SIG-M5 treated with dmso at 0.1 percent for 504 hours (cell line): ENCODE results near the gene MOSMO.
"Not testable (repeated sequence)": the region's sequence is repeated elsewhere in the genome, so short reads cannot be mapped to it uniquely, and the experiment has no call there.

ENCODE experiments used
- DNase-seq: peaks from one replicate; lab custom pipeline; 2025; ENCODE audit not compliant: unreplicated experiment; lab: John Stamatoyannopoulos, UW

MOSMO gene

GRCh38 chr16:22043882-22044281 is 36.0 kb downstream of the MOSMO start:
- not testable (repeated sequence) for DNase-seq

DNA sequence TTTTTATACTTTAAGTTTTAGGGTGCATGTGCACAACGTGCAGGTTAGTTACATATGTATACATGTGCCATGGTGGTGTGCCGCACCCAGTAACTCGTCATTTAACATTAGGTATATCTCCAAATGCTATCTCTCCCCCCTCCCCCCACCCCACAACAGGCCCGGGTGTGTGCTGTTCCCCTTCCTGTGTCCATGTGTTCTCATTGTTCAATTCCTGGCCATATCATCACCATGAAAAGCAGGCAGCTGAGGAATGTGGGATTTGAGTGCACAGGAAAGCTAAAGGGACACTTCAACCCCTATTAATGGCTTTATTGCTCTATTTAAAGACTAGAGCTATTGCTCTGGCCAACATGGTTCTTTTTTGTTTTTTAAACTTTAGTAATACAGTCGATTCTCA is 38.0 kb downstream of the MOSMO start:
- not testable (repeated sequence) for DNase-seq

- no peak for DNase-seq
These were observed 43.1 kb downstream of the MOSMO start for GRCh38 chr16:22050963-22051362.

DNA sequence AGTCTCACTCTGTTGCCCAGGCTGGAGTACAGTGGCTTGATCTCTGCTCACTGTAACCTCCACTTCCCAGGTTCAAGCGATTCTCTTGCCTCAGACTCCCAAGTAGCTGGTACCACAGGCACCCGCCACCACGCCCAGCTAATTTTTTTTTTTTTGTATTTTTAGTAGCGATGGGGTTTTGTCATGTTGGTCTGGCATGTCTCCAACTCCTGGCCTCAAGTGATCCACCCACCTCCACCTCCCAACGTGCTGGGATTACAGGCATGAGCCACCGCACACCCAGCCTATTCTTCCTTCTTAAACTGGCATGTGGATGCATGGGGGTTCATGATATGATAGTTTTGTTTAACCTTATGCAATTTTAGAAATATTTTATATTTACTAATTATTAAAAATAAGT is 45.1 kb downstream of the MOSMO start:
- no peak for DNase-seq

- no peak for DNase-seq
These were observed 46.0 kb downstream of the MOSMO start for GRCh38 chr16:22053921-22054341.

- no peak for DNase-seq
These were observed 47.1 kb downstream of the MOSMO start for GRCh38 chr16:22054847-22055590.

- DNase-seq: no peak
These were observed 48.0 kb downstream of the MOSMO start for GRCh38 chr16:22055881-22056280.

GRCh38 chr16:22063888-22064467 is 56.1 kb downstream of the MOSMO start:
- DNase-seq: no peak

DNA sequence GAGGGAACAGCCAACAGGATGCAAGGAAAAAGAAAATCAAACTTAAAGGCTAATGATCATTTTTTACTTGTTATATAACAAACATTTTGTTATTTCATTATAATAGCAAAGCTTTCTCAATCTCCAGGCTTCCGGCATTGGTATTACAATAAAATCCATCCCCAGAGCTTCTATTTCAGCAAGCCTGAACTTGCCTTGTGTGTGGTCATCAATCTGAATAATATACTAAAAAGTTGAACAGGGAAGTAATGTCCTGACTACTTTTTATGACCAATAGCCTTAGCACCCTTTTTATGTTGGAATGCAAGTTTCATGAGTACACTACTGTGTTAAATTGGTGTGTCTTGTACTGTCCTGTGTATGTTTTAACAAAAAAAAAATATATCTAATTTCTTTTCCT is 57.3 kb downstream of the MOSMO start:
- no peak for DNase-seq

- DNase-seq: no peak
These were observed 62.7 kb downstream of the MOSMO start for GRCh38 chr16:22070361-22071330.

DNA sequence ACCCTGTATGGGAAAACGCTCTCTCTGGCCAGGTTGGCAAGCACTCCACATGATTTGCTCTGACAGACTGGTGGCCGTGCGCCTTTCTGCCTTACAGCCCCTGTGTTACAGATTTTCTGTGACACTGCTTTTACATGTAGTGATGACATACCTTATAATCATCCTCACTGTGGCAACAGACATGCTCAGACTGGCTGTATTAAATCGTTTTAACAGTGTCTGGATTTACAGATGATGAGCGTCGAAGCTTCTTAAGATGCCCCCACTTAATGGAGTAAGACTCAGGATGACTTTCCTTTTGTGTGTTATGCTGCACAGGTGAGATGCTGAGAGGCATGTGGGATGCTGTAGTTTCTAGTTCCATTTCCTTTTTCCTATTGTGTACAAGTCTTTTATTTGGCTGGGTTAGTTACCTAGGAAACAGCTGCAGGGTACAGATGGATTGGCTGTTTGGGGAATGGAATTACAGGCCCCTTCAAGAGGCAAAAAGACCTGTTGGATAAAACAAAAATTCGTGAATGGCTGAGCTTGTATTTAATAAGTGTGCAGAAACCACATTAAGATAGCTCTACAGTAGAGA is 63.5 kb downstream of the MOSMO start:
- DNase-seq: no peak

DNA sequence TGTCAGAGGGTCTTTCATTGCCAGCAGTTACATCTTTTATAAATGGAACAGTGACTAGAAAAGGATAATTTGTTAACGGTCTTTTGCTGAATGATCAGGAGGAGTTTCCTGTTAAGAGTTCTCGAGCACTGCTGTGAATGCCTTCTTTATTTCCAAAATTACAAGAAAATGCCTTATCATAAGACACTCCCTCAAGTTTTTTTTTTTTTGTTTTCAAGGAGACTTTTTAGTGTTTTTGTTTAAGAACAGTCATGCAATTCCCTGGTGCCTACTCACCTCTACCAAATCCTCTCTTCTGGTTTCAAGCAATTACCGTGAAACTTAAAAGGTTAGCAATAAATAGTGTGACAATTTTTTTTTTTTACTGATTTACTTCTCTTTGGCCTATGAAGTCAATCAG is 65.4 kb downstream of the MOSMO start:
- DNase-seq: no peak

DNA sequence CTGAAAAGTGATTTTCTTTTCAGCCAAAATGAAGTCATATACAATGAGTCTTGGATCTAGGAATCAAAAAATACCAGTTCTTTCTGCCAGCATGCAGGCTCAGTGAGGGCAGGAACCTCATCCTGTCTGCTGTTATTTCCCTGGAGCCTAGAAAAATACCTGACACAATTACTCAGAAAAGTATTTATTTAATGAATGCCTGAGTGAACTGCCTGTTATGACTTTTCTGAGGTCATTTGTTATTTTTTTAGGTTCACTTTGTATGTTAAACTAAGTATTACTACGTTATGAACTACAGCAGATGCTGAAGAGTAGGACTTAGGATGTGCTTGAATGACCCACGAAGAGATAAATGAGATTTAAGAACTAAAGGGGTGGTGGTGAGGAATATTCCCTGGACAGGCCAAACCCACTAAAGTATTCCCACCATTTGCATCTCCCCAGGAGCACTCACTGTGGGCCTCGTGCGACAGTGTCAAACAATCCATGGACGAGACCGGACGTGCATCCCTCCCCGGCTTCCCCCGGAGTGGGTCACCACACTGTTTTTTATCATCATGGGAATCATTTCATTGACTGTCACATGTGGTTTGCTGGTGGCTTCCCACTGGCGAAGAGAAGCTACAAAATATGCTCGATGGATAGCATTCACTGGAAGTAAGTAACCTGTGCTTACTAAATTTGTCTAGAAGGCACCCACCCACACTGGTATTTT is 67.3 kb downstream of the MOSMO start:
- DNase-seq: no peak

GRCh38 chr16:22075776-22076175 is 67.9 kb downstream of the MOSMO start:
- DNase-seq: no peak

GRCh38 chr16:22077700-22078313 is 69.9 kb downstream of the MOSMO start:
- peak; percentile 80 for DNase-seq

DNA sequence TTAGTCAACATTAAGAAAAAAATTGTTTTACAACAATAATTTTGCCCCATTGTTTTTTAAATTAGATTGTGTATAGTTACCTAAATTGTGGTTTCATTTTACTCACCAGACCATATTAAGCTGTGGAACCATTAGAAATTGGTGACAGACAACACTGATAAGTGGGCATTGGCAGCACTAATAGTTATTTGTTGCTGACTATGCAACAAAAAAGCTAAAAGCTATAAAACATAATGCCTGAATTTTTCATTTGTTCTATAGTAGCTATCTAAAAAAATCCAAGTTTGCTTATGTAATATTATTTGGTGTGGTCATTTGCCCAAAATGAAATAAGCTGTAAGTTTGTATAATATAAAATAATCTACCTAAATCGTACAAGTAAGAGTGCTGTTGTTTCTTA is 70.7 kb downstream of the MOSMO start:
- DNase-seq: no peak

DNA sequence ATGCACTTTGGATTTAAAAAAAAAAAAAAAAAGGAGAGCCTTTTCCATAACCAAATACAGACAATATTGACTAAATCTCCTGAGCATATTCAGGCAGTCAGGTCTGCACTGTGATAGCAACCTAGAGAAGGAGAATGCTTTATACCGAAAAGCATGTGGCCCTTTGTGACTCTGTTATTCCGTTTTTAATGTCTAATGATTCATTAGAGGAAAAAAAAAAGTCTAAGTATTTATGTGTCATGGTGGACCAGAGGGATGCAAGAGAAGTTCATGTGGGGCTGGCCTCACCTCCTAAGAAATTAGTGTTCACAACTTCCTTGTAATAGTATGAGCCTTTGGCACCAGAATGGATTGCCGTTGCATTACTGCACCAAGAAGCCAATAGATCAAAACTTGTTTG is 73.1 kb downstream of the MOSMO start:
- DNase-seq: no peak

GRCh38 chr16:22086440-22086839 is 78.5 kb downstream of the MOSMO start:
- no peak for DNase-seq

- DNase-seq: no peak
These were observed 80.7 kb downstream of the MOSMO start for GRCh38 chr16:22088642-22089041.

- DNase-seq: no peak
These were observed 82.0 kb downstream of the MOSMO start for GRCh38 chr16:22089910-22090309.
